GM12878 (cell line): Measurements from ENCODE around the gene HTRA3. TPM values are rescaled to one million over a fixed set of nuclear protein-coding genes. Genes with fewer than 3 reads are reported as not detected.

Experiments used
- ATAC-seq: fragments of 200-7000 bp; cut with Tn5 transposase; 3 replicates; pipeline ENCODE4 v1.9.1; 2020; ENCODE audit warnings: mild to moderate bottlenecking, moderate library complexity
- BruUV-seq: library from RNA; stranded (reverse); fragments of 400-500 nt; replicated peaks from 2 replicates; lab custom pipeline; 2021; lab: Mats Ljungman, UMichigan
- CTCF ChIA-PET: fragments of 300-600 bp; sonication (Branson Sonifier 250); formaldehyde crosslinking; extraction: SDS; loops from one replicate; lab custom pipeline; 2021; ENCODE audit warnings: inconsistent platforms; lab: Yijun Ruan, JAX
- POLR2A ChIA-PET: fragments of 350-600 bp; formaldehyde crosslinking; extraction: SDS; loops from one replicate; lab custom pipeline; 2021; ENCODE audit warnings: inconsistent platforms; lab: Charles Lee
- RAD21 ChIA-PET: fragments of 300-600 bp; sonication (Branson Sonifier 250); formaldehyde crosslinking; loops from one replicate; lab custom pipeline; 2023; ENCODE audit warnings: antibody characterized with exemption; ENCODE audit not compliant: unreplicated experiment; lab: Charles Lee
- SMC1A ChIA-PET: fragments of 300-600 bp; sonication (Branson Sonifier 250); formaldehyde crosslinking; loops from one replicate; lab custom pipeline; 2023; ENCODE audit not compliant: unreplicated experiment, uncharacterized antibody; lab: Charles Lee
- DNase-seq: peaks from one replicate; pipeline ENCODE4 v3.0.0-alpha.2; 2011; ENCODE audit warnings: low read depth, low spot score
- FAIRE-seq: peaks from 3 replicates; lab custom pipeline; 2011; peaks lifted over from hg19 to GRCh38; lab: Jason Lieb, UNC
- H2AFZ ChIP-seq: 2 replicates; pipeline ENCODE4 v1.6.0; 2011; ENCODE audit warnings: low read depth, low read length, control low read depth; ENCODE audit not compliant: control insufficient read depth
- H3K27ac ChIP-seq: 2 replicates; pipeline ENCODE4 v1.5.1; 2011; ENCODE audit warnings: control low read depth; ENCODE audit not compliant: control insufficient read depth, insufficient read depth
- H3K27me3 ChIP-seq, 2 experiments: replicated peaks in 1 of 2; 2 replicates each; pipeline versions ENCODE4 v1.6.0 to v1.6.1; 2011; ENCODE audit warnings: low read length in 1 of 2; ENCODE audit not compliant: control insufficient read depth in 2 of 2, insufficient read depth in 2 of 2
- H3K36me3 ChIP-seq, 2 experiments: 2 replicates each; pipeline ENCODE4 v1.5.1; 2011; ENCODE audit warnings: low read length in 1 of 2; ENCODE audit not compliant: control insufficient read depth in 2 of 2, insufficient read depth in 2 of 2
- H3K4me1 ChIP-seq: 2 replicates; pipeline ENCODE4 v1.6.1; 2011; ENCODE audit warnings: mild to moderate bottlenecking, low read length, moderate library complexity, mixed read lengths; ENCODE audit not compliant: control insufficient read depth, insufficient read depth
- H3K4me2 ChIP-seq: 2 replicates; pipeline ENCODE4 v1.6.0; 2011; ENCODE audit warnings: control low read depth; ENCODE audit not compliant: control insufficient read depth, insufficient read depth
- H3K4me3 ChIP-seq: fragments of 200-600 bp; sonication (generic); 2 replicates; pipeline ENCODE4 v1.5.1; 2016
- H3K79me2 ChIP-seq: 2 replicates; pipeline ENCODE4 v1.6.0; 2011; ENCODE audit warnings: low read length; ENCODE audit not compliant: control insufficient read depth, insufficient read depth
- H3K9ac ChIP-seq: 2 replicates; pipeline ENCODE4 v1.8.0; 2011; ENCODE audit warnings: low read length, control low read depth, mixed read lengths; ENCODE audit not compliant: control insufficient read depth, insufficient read depth
- H3K9me3 ChIP-seq: replicated peaks from 3 replicates; pipeline ENCODE4 v1.5.1; 2011; ENCODE audit warnings: mild to moderate bottlenecking, low read length; ENCODE audit not compliant: control insufficient read depth, insufficient read depth
- H4K20me1 ChIP-seq: 2 replicates; pipeline ENCODE4 v1.6.0; 2011; ENCODE audit not compliant: control insufficient read depth, insufficient read depth
- ATF3 ChIP-seq: IDR thresholded peaks from 2 replicates; pipeline ENCODE4 v1.6.1; 2011; ENCODE audit warnings: low read depth, mild to moderate bottlenecking, low read length, moderate library complexity, borderline replicate concordance; ENCODE audit errors: extremely low read depth
- CUX1 ChIP-seq: IDR thresholded peaks from 2 replicates; pipeline ENCODE4 v1.6.1; 2012; ENCODE audit warnings: improper control_type of control experiment, low read depth, low read length; ENCODE audit not compliant: insufficient replicate concordance
- EED ChIP-seq: sonication (generic); IDR thresholded peaks from 2 replicates; pipeline ENCODE4 v1.6.1; 2016; ENCODE audit warnings: antibody characterized with exemption, low read depth
- EP300 ChIP-seq, 2 experiments: fragments of 150-350 bp in 1 of 2; IDR thresholded peaks; 2 replicates each; pipeline ENCODE4 v1.6.1; 2011 to 2012; ENCODE audit warnings: low read depth in 2 of 2, low read length in 2 of 2, borderline replicate concordance in 1 of 2, improper control_type of control experiment in 1 of 2, inconsistent platforms in 1 of 2; ENCODE audit not compliant: control insufficient read depth in 1 of 2
- ETV6 ChIP-seq, 2 experiments: fragments of 450-650 bp in 1 of 2; IDR thresholded peaks in 1 of 2; conservative IDR thresholded peaks in 1 of 2; 2 replicates each; pipeline ENCODE4 v1.6.1; 2014; ENCODE audit warnings: antibody characterized with exemption in 1 of 2, borderline replicate concordance in 1 of 2, low read depth in 1 of 2, mild to moderate bottlenecking in 1 of 2, moderate library complexity in 1 of 2
- HCFC1 ChIP-seq: fragments of 150-350 bp; IDR thresholded peaks from 2 replicates; pipeline ENCODE4 v1.6.1; 2014; ENCODE audit warnings: low read length
- LARP7 ChIP-seq: fragments of 450-650 bp; IDR thresholded peaks from 2 replicates; pipeline ENCODE4 v1.6.1; 2017; ENCODE audit warnings: mild to moderate bottlenecking
- NRF1 ChIP-seq: conservative IDR thresholded peaks from 2 replicates; pipeline ENCODE4 v1.6.1; 2011; ENCODE audit warnings: mild to moderate bottlenecking, low read depth, low read length, improper control_type of control experiment
- PBX3 ChIP-seq: IDR thresholded peaks from 2 replicates; pipeline ENCODE4 v1.6.1; 2011; ENCODE audit warnings: mild to moderate bottlenecking, low read depth, low read length, moderate library complexity; ENCODE audit not compliant: insufficient replicate concordance
- PRDM15 ChIP-seq: fragments of 450-650 bp; formaldehyde crosslinking; IDR thresholded peaks from 2 replicates; pipeline ENCODE4 v1.4.0; 2020; ENCODE audit warnings: mild to moderate bottlenecking, moderate library complexity
- RB1 ChIP-seq: fragments of 450-650 bp; formaldehyde crosslinking; IDR thresholded peaks from 2 replicates; pipeline ENCODE4 v1.6.1; 2017; ENCODE audit warnings: mild to moderate bottlenecking, borderline replicate concordance
- WGBS: methylation state at CpG from one replicate; pipeline ENCODE4 v1.1.6; 2016; ENCODE audit warnings: low lambda C conversion rate; ENCODE audit not compliant: insufficient replicate concordance, insufficient coverage; ENCODE audit errors: missing lambda C conversion rate; 5-methylcytosine and 5-hydroxymethylcytosine counted together
- in situ Hi-C: fragments of 300-500 bp; cut with MboI; formaldehyde crosslinking; loops from 9 replicates; pipeline ENCODE4 v1.14.3; 2018; ENCODE audit warnings: mixed read lengths
- intact Hi-C: fragments of 100-400 bp; cut with micrococcal nuclease; formaldehyde crosslinking; loops from one replicate; pipeline ENCODE4 v1.14.2; 2022; ENCODE audit not compliant: unreplicated experiment
- polyA plus RNA-seq, 11 experiments: library from polyadenylated mRNA; depleted of rRNA in 4 of 11; unstranded in 6 of 11; stranded (reverse) in 5 of 11; fragments of >200 nt; fragmentation: Nextera tagmentation in 4 of 11; fragmentation: Illumina TruSeq in 1 of 11; extraction: Ambion mirVana in 4 of 11; extraction: Trizol in 1 of 11; gene quantifications; 1 replicate in 1 of 11; 2 replicates in 10 of 11; pipeline versions ENCODE4 v1.2.1 to v1.2.3, GENCODE V29; 2011 to 2016; ENCODE audit warnings: inconsistent platforms in 2 of 11, missing spikeins in 2 of 11, low read depth in 1 of 11
- total RNA-seq, 4 experiments: library from RNA; depleted of rRNA in 3 of 4; stranded (reverse); fragments of >200 nt in 3 of 4; fragmentation: Illumina TruSeq in 1 of 4; extraction: Trizol in 1 of 4; gene quantifications; 2 replicates each; pipeline versions ENCODE4 v1.2.1 to v1.2.3, GENCODE V29; 2013 to 2021

Gene HTRA3
- total and polyA plus RNA-seq, 10 of the 15 experiments (the other 5 are each of a cell fraction or from before 2014, with no cell fraction given): 0.04 to 1.2 (median 0.08) TPM; not detected in 7

GRCh38 chr4:8316251-8316771 lies 46.8 kb downstream of the HTRA3 start (continued):
- TF ChIP-seq PRDM15 (CRISPR knock-in tag): no peak
- TF ChIP-seq ATF3: no peak
- no peak for TF ChIP-seq EED
- no peak for TF ChIP-seq NRF1

GRCh38 chr4:8316911-8317351 lies 47.4 kb downstream of the HTRA3 start:
- no peak overlapping the region for H2AFZ ChIP-seq
- H3K4me1 ChIP-seq: no peaks in the 10 kb centered on the region
- H3K4me3 ChIP-seq: no peak overlapping the region
- no peaks in the 10 kb centered on the region; a peak in 3 of 4 replicates for H3K27me3 ChIP-seq
- POLR2A ChIA-PET: no interaction called here
- no peak for ATAC-seq
- no peak overlapping the region for H3K4me2 ChIP-seq
- no peak overlapping the region for H3K9ac ChIP-seq
- 33% methylated on average over 14 of the region's 15 CpGs for WGBS
- intact Hi-C loops: no loop called here
- no peaks in the 10 kb centered on the region for H3K79me2 ChIP-seq
- CTCF ChIA-PET: no interaction called here
- no peaks in the 10 kb centered on the region for H3K9me3 ChIP-seq
- H3K36me3 ChIP-seq: no peaks in the 10 kb centered on the region
- FAIRE-seq: no peak
- no peak for DNase-seq
- in situ Hi-C loops: no loop called here
- H4K20me1 ChIP-seq: no peaks in the 10 kb centered on the region
- H3K27ac ChIP-seq: no peak overlapping the region
- BruUV-seq: no TSS peak
- SMC1A ChIA-PET: no interaction called here
- RAD21 ChIA-PET: no interaction called here
- TF ChIP-seq ETV6 (conservative IDR thresholded peaks at IDR 0.05 in 1 of 2, IDR thresholded peaks at IDR 0.05 in 1 of 2; ENCODE audit: borderline replicate concordance in 1 of 2, low read depth in 1 of 2): no peak
- TF ChIP-seq LARP7: no peak
- no peak for TF ChIP-seq EP300 (IDR thresholded peaks at IDR 0.05; ENCODE audit: borderline replicate concordance in 1 of 2, control insufficient read depth in 1 of 2, low read depth in 2 of 2, low read length in 2 of 2)
- TF ChIP-seq HCFC1: no peak
- TF ChIP-seq CUX1: no peak
- TF ChIP-seq PBX3: no peak
- TF ChIP-seq RB1: no peak
